GM18867 (cell line): ENCODE measurements around the gene MSH5.
"Not testable (repeated sequence)": the region's sequence is repeated elsewhere in the genome, so short reads cannot be mapped to it uniquely, and the experiment has no call there.

Source experiments
- ATAC-seq: cut with Tn5 transposase; IDR thresholded peaks from one replicate; pipeline ENCODE4 v1.9.1; 2021; ENCODE audit warnings: mild to moderate bottlenecking, moderate library complexity; ENCODE audit not compliant: unreplicated experiment

MSH5 gene

DNA sequence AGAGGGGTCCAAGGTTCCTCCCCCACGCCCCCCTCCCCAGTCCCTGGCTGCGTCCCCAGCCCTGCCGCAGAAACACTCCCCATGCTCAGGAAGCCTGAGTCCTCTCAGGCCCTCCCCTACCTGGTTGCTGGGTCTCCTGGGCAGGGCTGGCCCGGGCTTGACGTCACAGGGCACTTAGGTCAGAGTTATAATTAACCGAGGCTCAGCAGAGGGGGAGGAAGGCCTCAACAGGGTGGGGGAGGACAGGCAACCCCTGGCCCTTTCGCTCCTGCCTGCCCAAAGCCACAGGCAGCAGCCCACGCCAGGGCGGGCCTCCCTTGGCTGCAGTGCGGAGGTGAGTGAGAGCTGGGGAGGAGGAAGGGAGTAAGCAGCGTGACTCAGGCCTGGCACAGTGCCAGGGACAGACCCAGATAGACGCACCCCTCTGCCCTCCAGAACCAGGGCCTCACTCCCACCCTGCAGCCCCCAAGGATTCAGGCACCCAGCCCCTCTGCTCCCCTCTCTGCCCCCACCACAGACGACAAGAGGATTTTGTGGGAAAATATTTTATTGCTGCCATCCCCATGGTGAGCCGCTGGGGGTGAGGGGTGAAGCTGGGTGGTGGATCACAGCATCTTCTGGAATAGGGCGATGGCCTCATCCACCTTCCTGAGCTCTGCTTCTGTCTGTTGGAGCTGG lies 37.3 kb downstream of the MSH5 start, which contains the start of gene VWA7:
Gene VWA7, minus strand, starts transcription at position 340 of the 678 bp plus-strand sequence. CDS start 549 bp downstream, outside the sequence.
- ATAC-seq = no peak

DNA sequence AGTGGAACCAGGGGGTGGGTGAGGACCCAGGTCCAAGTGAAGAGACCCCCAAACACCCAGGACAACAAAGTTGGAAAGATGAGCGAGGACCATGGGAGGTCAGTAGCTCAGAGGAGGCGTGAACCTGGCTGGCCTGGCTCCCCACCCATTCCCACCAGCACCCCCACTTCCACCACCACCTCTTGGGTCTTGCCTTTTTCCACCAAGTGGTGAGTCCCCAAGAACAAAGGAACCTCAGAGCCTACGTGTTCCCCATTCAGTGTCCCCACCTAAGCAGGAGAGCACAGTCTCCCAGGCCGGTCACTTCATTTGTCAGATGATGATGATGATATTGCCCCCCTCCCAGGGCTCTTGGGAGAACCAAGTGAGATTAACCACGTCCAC lies 37.9 kb downstream of the MSH5 start:
- no peak for ATAC-seq

DNA sequence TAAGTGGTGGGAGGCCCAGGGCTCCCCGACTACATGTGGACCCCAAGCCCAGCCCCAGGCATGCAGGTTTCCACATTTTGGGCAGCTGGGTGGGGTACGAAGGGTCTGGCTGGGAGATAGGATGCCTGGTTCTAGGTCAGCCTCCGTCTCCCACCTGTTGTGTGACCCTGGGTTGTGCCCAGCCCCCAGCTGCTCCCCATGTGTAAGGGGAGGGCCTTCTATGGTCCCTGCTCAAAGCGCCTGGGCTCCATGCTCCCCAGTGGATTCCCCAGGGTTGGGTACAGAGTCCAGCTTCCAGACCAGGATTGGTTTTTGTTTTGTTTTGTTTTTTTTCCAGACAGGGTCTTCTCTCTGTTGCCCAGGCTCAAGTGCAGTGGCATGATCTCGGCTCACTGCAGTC lies 38.4 kb downstream of the MSH5 start:
- no peak for ATAC-seq

DNA sequence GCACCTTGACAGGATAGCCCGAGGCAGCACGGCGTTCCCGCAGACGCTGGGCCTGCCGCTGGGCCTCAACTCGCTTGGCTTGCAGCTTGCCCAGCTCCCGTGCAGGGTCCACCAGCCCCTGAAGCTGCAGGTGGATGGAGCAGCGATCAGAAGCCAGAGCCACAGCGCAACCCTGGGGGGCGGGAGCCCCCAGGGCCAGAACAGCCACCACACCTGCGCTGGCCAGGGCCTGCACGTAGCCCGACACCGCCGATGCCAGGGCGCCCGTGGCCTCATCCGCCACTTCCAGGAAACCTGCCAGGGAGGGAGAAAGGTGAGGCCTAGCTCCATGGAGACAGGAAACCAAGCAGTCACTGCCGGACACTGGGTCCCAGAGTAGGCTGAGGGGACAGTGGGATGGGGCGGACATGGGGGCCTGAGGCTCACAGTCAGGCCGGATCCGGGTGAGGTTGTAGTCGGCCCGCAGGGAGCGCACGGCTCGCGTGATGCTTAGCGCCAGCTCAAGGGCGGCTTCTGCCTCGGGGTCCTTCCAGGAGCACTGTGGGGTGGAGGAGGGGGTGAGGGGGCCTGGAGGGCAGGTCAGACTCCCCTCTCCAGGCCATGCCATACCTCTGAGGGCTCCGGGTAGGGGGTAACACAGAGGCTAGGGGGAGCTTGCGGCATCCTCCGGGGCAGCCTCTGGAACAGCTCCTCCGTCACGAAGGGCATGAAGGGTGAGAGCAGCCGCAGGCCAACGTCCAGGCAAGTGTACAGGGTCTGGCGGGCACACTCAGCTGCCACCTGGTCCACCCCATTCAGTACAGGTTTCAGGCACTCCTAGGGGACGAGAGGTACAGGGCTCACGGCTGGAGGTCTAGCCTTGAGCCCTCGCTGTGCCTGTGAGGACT lies 39.4 kb downstream of the MSH5 start:
- ATAC-seq = no peak

DNA sequence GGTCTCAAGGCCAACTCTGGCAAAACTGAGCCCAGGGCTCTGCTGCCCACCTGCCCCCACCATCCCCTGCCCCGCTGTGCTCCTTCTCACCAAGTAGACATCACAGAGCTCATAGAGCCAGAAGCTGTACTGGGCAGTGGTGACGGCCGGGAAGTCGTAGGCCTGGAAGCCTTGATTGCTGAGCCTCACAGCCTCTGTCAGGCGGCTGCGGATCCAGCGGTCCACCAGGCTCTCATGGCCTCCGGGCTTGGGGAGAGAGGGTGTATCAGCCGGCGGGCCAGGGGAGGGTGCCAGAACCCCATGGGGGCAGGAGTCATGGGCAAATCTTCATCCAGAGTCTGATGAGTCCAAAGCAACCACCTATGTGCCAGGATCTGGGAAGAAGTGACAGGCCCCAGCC lies 40.1 kb downstream of the MSH5 start:
- no peak for ATAC-seq

DNA sequence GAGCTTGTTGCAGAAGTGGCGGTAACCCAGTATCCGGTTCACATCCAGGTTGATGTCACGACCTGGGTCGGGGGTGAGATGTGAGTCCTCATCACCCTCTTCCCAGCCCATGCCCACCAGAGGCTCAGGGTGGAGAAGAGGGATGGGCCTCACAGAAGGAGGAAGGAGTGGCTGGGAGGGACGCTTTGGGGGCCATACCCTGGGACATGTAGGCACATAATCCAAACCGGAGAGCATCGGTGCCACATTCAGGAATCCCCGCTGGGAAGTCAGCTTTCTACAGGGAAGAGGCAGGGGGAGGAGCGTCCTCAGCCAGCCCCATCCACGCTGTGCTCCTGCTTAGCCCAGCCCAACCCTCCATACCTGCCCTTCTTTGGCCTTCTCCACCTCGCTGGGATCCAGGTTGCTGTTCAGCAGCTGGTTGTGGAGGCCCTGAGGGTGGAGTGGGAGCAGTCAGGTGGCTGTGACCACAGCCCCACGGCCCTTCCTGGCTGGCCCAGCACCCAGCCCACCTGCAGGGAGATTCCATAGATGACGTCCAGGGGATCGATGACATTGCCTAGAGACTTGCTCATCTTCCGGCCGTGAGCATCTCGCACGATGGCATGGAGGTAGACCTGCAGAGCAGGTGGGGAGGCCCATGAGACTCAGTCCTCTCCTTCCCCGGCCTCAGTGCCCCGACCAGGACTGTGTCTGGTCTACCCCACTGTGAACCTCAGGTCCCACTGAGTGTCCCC lies 40.9 kb downstream of the MSH5 start:
- no peak for ATAC-seq

DNA sequence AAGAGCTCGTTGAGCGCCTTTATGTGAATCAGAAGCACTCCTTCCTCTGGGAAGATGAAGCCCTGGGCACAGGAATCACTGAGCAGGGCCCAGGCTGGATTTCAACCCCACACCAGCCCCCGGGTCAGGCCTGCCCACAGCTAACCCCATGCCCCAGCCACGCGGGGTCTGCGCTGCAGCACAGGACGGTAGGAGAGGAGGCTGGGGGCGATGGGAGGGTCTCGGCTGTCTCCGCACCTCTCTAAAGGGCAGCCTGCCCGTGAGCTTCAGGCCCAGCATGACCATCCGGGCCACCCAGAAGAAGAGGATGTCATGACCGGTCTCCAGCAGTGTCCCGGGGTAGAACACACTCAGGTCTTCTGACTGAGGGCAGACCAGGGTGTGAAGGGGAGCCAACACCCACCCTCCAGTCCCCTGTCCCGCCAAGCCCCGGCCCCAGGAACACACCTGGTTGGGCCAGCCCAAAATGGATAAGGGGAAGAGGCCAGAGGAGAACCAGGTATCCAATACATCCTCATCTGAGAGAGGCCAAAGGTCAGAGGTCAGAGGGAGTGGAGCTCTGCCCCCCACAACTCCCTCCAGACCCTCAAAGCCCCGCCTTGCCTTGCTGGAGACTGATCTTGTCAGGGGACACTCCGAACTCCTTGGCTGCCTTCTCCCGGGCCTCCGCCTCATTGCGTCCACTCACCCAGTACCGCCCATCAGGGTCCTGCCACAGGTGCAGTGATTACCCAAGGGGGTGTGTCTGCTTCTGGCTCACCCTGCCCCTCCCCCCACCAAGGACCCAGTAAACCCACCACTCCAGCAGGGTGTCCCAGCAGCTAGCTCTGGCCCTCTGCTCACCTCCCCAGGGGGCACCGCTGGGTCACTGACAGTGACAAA lies 41.7 kb downstream of the MSH5 start:
- ATAC-seq = no peak

DNA sequence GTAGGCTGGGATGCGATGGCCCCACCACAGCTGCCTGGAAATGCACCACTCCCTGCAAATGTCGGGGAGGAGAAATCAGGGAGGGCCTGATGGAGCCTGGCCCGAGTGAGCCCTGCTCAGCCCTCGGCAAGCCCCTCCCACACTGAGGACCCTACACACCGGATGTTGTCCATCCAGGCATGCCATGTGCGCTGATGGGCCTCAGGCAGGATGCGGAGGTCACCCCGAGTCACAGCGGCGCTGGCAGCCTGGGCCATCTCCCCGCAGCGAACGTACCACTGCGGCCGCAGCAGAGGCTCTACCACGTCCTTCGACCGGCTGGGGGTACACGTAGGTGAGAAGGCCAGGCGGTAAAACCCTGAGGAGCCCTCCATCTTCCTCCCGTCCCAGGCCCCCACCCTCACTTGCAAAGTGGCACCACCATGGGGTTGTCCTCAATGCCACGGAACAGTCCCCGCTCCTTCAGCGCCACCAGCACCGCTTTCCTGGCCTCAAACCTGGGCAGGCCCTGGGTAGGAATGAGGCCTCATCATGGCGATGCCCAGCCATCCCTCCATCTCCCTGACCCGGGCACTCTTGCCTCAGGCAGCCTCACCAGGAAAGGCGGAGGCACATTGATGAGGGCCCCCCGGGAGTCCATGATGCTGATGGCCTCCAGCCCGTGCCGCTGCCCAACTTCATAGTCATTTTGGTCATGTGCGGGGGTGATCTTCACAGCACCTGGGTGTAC lies 42.5 kb downstream of the MSH5 start:
- ATAC-seq = no peak

DNA sequence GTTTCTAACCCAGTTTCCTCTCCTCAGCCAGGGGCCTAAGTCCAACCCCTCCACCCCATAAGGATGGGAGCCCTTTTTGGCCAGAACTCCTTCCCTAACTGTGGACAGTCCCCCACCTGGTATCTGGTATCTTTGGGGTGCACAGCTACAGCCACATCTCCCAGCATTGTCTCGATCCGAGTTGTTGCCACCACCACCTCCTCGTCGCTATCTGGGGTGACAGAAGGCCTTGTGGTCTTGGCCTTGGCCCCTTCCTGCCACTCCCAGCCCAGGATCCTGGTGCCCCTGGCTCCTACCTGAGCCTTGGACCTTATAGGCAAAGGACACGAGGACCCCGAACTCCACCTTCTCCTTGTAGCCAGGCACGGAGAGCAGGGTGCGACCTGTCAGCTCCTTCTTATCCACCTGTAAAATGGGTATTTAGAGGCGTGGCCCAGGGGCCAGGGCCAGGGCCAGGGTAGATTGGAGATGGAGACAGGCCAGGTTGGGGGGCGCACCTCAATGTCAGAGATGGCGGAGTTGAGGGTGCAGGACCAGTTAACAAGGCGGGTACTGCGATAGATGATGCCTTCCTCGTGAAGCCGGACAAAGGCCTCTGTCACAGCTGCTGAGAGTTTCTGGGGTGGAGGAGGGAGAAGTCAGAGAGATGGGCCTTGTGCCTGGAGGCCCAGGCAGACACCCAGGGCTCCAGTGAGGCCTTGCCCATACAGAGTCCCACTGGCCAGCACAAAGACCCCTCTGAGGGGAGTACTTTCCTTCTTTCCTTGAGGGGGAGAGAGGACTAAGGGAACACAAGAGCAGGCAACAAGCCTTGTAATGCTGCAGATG lies 44.5 kb downstream of the MSH5 start:
- no peak for ATAC-seq

DNA sequence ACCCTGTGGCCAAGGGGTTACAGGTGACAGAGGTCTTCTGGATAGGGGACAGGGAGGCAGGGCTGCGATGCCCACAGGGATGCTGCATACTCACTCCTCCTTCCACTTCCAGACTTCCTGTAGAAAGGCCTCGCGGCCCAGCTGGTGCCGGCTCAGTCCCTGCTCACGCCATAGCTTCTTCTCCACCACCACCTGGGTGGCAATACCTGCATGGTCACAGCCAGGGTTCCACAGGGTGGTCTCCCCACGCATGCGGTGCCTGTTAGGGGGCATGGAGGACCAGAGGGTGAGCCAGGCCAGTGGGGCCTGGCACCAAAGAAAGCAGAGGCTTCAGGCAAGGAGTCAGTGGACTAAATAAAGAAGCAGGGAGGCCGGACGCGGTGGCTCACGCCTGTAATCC lies 45.7 kb downstream of the MSH5 start:
- ATAC-seq = no peak

DNA sequence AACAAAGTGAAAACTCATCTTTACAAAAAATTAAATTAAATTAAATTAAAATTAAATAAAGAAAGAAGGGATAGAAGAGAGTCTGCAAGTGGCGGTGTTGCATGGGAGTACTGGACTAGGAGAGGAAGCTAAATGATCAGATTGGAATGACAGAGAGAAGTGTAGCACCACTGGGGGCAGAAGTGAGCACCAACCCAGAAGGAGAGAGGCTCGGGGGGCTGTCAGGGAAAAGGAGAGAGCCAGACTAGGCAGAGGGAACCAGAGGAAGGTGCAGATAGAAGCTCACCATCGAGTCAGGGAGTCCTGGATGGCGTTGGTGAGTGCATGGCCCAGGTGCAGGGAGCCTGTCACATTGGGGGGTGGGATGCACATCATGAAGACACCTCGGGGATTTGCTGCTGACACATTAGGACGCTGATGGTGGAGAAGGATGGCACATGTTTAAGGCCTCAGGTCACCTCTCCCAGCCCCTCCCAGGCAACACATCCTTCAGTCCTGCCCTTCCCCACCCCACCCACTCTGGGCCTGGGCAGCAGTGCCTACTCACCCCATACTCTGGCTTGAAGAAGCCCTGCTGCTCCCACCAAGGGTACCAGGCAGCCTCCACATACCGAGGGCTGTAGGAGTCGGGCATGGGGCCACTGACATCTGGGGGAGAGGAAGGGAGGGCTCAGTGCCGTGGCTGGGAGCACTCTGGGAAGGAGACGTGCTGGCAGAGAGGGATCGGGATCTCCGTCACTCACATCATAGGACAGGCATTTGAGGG lies 51.7 kb downstream of the MSH5 start:
- no peak for ATAC-seq

DNA sequence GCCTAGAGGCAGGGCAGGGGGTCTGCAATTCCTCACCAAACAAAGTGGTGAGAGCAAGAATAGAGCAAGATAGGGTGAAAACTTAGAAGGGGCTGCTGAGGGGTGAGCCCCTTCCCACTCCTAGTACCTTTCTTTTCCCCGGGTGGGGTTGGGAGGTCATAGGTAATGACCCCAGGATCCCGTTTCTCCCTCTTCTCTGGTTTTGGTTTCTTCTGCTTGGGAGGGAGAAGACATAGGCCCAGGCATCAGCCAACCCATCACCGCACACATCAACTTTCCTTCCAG lies 52.2 kb downstream of the MSH5 start:
- ATAC-seq = no peak

DNA sequence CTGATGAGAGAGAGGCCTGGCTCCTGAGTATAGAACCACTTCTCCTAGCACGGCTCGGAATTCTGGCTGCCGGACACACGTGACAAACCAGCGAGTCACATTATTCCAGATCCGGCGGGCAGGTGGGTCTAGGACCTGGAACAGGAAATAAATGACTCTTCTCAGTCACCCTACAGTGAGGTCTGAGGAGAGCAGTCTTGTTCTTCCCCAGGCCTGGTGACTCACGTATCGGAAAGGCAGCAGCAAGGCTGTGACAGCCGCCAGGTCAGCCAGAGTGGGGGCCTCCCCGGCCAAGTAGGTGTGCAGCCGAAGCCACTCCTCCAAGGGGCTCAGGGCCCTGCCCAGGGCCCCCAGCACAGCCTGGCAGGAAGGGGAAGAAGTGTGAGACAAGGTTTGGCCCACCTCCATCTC lies 53.0 kb downstream of the MSH5 start:
- no peak for ATAC-seq

DNA sequence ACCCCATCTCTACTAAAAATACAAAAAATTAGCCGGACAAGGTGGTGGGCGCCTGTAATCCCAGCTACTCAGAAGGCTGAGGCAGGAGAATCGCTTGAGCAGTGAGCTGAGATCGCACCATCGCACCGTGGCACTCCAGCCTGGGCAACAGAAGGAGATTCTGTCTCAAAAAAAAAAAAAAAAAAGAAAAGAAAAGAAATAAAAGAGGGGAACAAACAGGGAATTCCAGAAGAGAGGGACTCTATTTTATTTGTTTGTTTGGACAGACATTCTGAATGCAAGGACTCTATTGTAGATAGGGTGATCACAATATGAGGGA lies 54.1 kb downstream of the MSH5 start:
- ATAC-seq = not testable (repeated sequence)

DNA sequence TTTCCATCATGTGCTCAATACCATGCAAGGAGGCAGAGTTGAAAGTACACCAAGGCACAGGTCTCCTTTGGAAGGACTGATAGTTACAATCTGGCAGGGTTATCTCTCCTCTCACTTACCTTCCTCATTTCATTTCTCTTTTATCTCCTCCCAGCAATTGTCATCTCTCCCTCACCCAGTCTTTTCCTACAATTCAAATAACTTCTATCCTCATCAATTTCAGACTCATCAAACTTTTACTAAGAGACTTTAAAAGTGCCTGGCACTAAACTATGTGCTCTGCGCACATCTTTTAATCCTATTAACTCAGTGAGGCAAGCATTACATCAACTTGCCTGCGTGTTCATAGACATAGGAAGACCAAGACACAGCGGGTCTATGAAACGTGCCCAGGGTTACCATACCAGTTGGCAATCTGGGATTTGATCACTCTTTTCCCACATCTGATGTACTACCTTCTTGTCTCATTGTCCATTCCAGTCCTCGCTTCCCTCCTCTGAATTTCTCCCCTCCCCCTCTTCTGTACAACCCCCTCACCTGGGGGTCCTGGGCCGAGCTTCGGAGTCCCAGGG lies 54.6 kb downstream of the MSH5 start:
- ATAC-seq = no peak

DNA sequence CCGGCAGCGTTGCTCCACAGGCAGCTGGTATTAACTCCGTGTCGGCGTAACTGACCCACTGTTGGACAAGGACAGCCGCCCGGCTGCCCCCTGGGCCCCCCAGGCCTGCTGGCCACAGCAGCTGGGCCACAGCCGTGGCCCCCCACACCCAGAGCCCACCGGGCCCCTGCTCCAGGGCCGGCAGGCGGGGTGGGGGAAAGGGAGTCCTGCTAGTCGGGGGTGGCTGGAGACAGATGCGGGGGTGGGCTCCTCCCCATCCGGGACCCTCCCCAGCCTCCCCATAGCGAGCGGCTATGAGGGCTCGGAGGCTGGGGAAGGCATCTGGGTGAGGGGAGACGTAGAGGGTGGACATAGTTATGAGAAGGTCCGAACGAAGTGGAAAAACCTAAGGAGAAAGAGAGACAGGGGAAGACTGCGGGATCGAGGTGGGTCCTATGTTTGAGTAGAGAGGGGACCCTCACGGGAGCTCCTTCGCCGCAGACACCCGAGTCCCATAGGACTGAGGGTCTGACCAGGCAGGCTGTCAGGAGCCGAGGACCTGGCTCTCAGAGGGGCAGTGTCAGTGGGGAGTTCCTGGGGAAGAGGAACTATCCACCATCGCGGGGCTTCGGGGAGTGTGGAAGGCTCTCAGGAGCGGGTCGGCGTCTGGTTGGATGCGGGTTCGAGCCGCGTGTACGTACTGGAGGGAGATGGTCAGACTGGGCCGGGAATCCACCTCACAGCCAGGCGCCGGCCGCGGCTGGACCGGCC lies 55.2 kb downstream of the MSH5 start:
- ATAC-seq = peak; percentile 17

DNA sequence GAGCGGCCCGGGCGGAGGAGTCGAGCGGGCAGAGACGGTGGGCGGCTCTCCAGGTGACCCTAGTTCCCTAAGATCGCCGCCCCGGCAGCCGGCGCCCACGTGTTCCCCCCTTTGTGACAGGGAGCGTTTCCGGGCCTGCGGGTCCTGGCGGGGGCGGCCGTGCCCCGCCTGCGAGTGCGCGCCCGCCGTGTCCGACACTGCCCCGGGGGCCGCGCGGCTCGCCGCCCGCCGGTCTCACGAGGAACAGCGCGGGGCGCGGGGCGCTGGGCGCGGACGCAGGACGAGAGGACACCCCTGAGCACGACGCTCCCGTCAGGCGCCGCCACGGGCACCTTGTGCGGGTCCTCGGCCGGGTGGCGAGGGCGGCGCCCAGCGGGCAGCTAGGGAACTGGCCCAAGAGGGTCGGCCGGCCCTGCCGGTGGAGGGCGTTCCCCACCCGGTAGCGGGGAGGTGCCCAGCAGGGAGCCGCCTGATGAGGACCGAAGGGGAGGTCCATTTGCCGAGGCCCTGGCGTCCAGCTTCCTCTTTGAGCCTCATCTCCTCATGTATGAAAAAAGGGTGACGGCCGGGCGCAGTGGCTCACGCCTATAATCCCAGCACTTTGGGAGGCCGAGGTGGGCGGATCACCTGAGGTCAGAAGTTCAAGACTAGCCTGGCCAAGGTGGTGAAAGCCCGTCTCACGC lies 56.0 kb downstream of the MSH5 start, which contains the start of gene VARS1:
Gene VARS1, minus strand, starts transcription at position 137 of the 683 bp plus-strand sequence. CDS start 535 bp downstream, outside the sequence.
- peak; percentile 77 for ATAC-seq
